HepG2 (cell line): ENCODE measurements around the gene UBAC1. TPM values are rescaled to one million over a fixed set of nuclear protein-coding genes. Genes with fewer than 3 reads are reported as not detected.

Experiments
- ATF4 ChIP-seq, 2 experiments: fragments of 450-650 bp in 1 of 2; sonication (generic) in 1 of 2; formaldehyde crosslinking; IDR thresholded peaks; 2 replicates each; pipeline versions ENCODE4 v1.5.0 to v1.8.0; 2020 to 2022; ENCODE audit warnings: mild to moderate bottlenecking in 1 of 2, missing genetic modification reagents in 1 of 2
- ATM ChIP-seq: fragments of 450-650 bp; IDR thresholded peaks from 2 replicates; pipeline ENCODE4 v1.7.1; 2017; ENCODE audit warnings: mild to moderate bottlenecking, borderline replicate concordance
- CREB1 ChIP-seq, 2 experiments: fragments of 450-650 bp in 1 of 2; IDR thresholded peaks; 2 replicates each; pipeline ENCODE4 v1.6.1; 2016 to 2017; ENCODE audit warnings: control low read depth in 1 of 2, mild to moderate bottlenecking in 1 of 2, missing compliant biosample characterization in 1 of 2, missing genetic modification characterization in 1 of 2
- HCFC1 ChIP-seq: fragments of 150-350 bp; IDR thresholded peaks from 2 replicates; pipeline ENCODE4 v1.6.1; 2014; ENCODE audit warnings: low read depth, low read length
- JUNB ChIP-seq: sonication (generic); formaldehyde crosslinking; IDR thresholded peaks from 2 replicates; pipeline ENCODE4 v1.8.0; 2022; ENCODE audit warnings: missing genetic modification reagents, mild to moderate bottlenecking, borderline replicate concordance
- KAT8 ChIP-seq: IDR thresholded peaks from 2 replicates; pipeline ENCODE4 v1.6.1; 2016; ENCODE audit warnings: missing genetic modification reagents, missing compliant biosample characterization
- MAFK ChIP-seq, 2 experiments: IDR thresholded peaks in 1 of 2; conservative IDR thresholded peaks in 1 of 2; 2 replicates each; pipeline ENCODE4 v1.6.1; 2011; ENCODE audit warnings: improper control_type of control experiment in 2 of 2, low read length in 2 of 2
- MEIS1 ChIP-seq: sonication (generic); formaldehyde crosslinking; IDR thresholded peaks from 2 replicates; pipeline ENCODE4 v1.9.0; 2021; ENCODE audit warnings: mild to moderate bottlenecking, missing genetic modification reagents, moderate library complexity, borderline replicate concordance
- NONO ChIP-seq, 2 experiments: fragments of 450-650 bp in 1 of 2; sonication (generic) in 1 of 2; formaldehyde crosslinking in 1 of 2; IDR thresholded peaks in 1 of 2; conservative IDR thresholded peaks in 1 of 2; 2 replicates each; pipeline versions ENCODE4 v1.6.1 to v1.8.0; 2017 to 2022; ENCODE audit warnings: mild to moderate bottlenecking in 1 of 2, missing genetic modification reagents in 1 of 2, moderate library complexity in 1 of 2
- PHB2 ChIP-seq: fragments of 450-650 bp; IDR thresholded peaks from 2 replicates; pipeline ENCODE4 v1.6.1; 2018; ENCODE audit not compliant: partially characterized antibody
- PITX1 ChIP-seq: sonication (generic); formaldehyde crosslinking; IDR thresholded peaks from 2 replicates; pipeline ENCODE4 v1.5.1; 2020; ENCODE audit warnings: mild to moderate bottlenecking, missing genetic modification reagents
- RBFOX2 ChIP-seq: fragments of 200-400 bp; formaldehyde crosslinking; IDR thresholded peaks from 2 replicates; pipeline ENCODE4 v1.6.1; 2017; ENCODE audit warnings: low read depth, mild to moderate bottlenecking, low read length
- RBM39 ChIP-seq: fragments of 200-400 bp; formaldehyde crosslinking; IDR thresholded peaks from one replicate; pipeline ENCODE4 v1.6.1; 2018; ENCODE audit warnings: antibody characterized with exemption, mild to moderate bottlenecking, low read depth, low read length; ENCODE audit not compliant: poor library complexity, severe bottlenecking
- SKI ChIP-seq: fragments of 450-650 bp; IDR thresholded peaks from one replicate; pipeline ENCODE4 v1.6.1; 2018; ENCODE audit warnings: mild to moderate bottlenecking; ENCODE audit not compliant: partially characterized antibody
- SMAD1 ChIP-seq: sonication (generic); formaldehyde crosslinking; IDR thresholded peaks from 2 replicates; pipeline ENCODE4 v1.4.0; 2020; ENCODE audit warnings: missing genetic modification reagents, low read depth, mild to moderate bottlenecking, borderline replicate concordance
- SP2 ChIP-seq: sonication (generic); formaldehyde crosslinking; IDR thresholded peaks from 2 replicates; pipeline ENCODE4 v1.5.1; 2020; ENCODE audit warnings: mild to moderate bottlenecking, missing genetic modification reagents
- SYNCRIP ChIP-seq: fragments of 200-400 bp; formaldehyde crosslinking; IDR thresholded peaks from 2 replicates; pipeline ENCODE4 v1.6.1; 2018; ENCODE audit warnings: mild to moderate bottlenecking, low read depth, low read length; ENCODE audit not compliant: insufficient read depth
- TAF15 ChIP-seq: fragments of 200-400 bp; formaldehyde crosslinking; IDR thresholded peaks from one replicate; pipeline ENCODE4 v1.6.1; 2018; ENCODE audit warnings: mild to moderate bottlenecking, low read depth, low read length; ENCODE audit not compliant: poor library complexity, severe bottlenecking
- ZFP36 ChIP-seq: fragments of 150-350 bp; IDR thresholded peaks from 2 replicates; pipeline ENCODE4 v1.6.1; 2018; ENCODE audit warnings: borderline replicate concordance, low read length, low read depth; ENCODE audit not compliant: partially characterized antibody
- ZFP82 ChIP-seq: sonication (generic); formaldehyde crosslinking; IDR thresholded peaks from 2 replicates; pipeline ENCODE4 v1.5.1; 2020; ENCODE audit warnings: mild to moderate bottlenecking, missing genetic modification reagents, borderline replicate concordance
- ZNF253 ChIP-seq: sonication (generic); formaldehyde crosslinking; IDR thresholded peaks from 2 replicates; pipeline ENCODE4 v1.8.0; 2022; ENCODE audit warnings: mild to moderate bottlenecking, missing genetic modification reagents, borderline replicate concordance
- ZNF546 ChIP-seq: sonication (generic); formaldehyde crosslinking; conservative IDR thresholded peaks from 2 replicates; pipeline ENCODE4 v1.8.1; 2023; ENCODE audit warnings: mild to moderate bottlenecking, missing genetic modification reagents
- ZNF619 ChIP-seq: sonication (generic); formaldehyde crosslinking; IDR thresholded peaks from 2 replicates; pipeline ENCODE4 v1.4.0; 2020; ENCODE audit warnings: mild to moderate bottlenecking, missing genetic modification reagents
- ZNF704 ChIP-seq: sonication (generic); formaldehyde crosslinking; IDR thresholded peaks from 2 replicates; pipeline ENCODE4 v1.8.1; 2023; ENCODE audit warnings: mild to moderate bottlenecking, inconsistent platforms, moderate library complexity, missing genetic modification reagents, borderline replicate concordance
- ZNF740 ChIP-seq: sonication (generic); formaldehyde crosslinking; IDR thresholded peaks from 2 replicates; pipeline ENCODE4 v1.4.0; 2020; ENCODE audit warnings: missing genetic modification reagents
- ZNF746 ChIP-seq: sonication (generic); formaldehyde crosslinking; IDR thresholded peaks from 2 replicates; pipeline ENCODE4 v1.8.0; 2022; ENCODE audit warnings: mild to moderate bottlenecking, missing genetic modification reagents
- ZSCAN25 ChIP-seq: sonication (generic); formaldehyde crosslinking; IDR thresholded peaks from 2 replicates; pipeline ENCODE4 v1.8.0; 2022; ENCODE audit warnings: mild to moderate bottlenecking, missing genetic modification reagents
- polyA plus RNA-seq, 8 experiments: library from polyadenylated mRNA; depleted of rRNA in 3 of 8; stranded (reverse) in 7 of 8; unstranded in 1 of 8; fragments of >200 nt; fragmentation: Illumina TruSeq in 4 of 8; extraction: Trizol in 4 of 8; gene quantifications; 2 replicates each; pipeline versions ENCODE4 v1.2.1 to v1.2.3, GENCODE V29; 2011 to 2016; ENCODE audit warnings: low read depth in 4 of 8, missing spikeins in 1 of 8, mixed read lengths in 1 of 8; ENCODE audit not compliant: insufficient read depth in 1 of 8
- total RNA-seq, 5 experiments: library from RNA; depleted of rRNA; stranded (reverse); fragments of >200 nt; fragmentation: Illumina TruSeq; extraction: Trizol; gene quantifications; 2 replicates each; pipeline ENCODE4 v1.2.3, GENCODE V29; 2016; ENCODE audit warnings: low read depth in 1 of 5

UBAC1 gene
- total and polyA plus RNA-seq, 2 of the 13 experiments (the other 11 are each of a cell fraction or from before 2014, with no cell fraction given): 32.2 to 34.1 TPM

- TF ChIP-seq ZNF746 (CRISPR knock-in tag) (no peak; the same call in 1 of the 2 replicates), ZNF704 (no peak), JUNB (CRISPR knock-in tag) (no peak), SYNCRIP (no peak), SP2 (CRISPR knock-in tag) (no peak), ZNF546 (CRISPR knock-in tag) (peak; percentile 25; the same call in 1 of the 2 replicates), ZSCAN25 (CRISPR knock-in tag) (0 out of 2 replicates have a peak, but pooled peaks have one; percentile 7), HCFC1 (no peak), SKI (no peak), ATF4 (CRISPR knock-in tag; IDR thresholded peaks at IDR 0.05) (no peak), TAF15 (no peak), ZFP82 (CRISPR knock-in tag) (no peak), ZNF740 (CRISPR knock-in tag) (no peak; the same call in 1 of the 2 replicates), ZNF253 (CRISPR knock-in tag) (no peak), ZFP36 (no peak), CREB1 (IDR thresholded peaks at IDR 0.05) (no peak), CREB1 (CRISPR knock-in tag; IDR thresholded peaks at IDR 0.05) (no peak), NONO (IDR thresholded peaks at IDR 0.05) (no peak), NONO (CRISPR knock-in tag; conservative IDR thresholded peaks at IDR 0.05) (0 out of 2 replicates have a peak, but pooled peaks have one; percentile 21), SMAD1 (CRISPR knock-in tag) (no peak), PHB2 (no peak), MAFK (conservative IDR thresholded peaks at IDR 0.05 in 1 of 2, IDR thresholded peaks at IDR 0.05 in 1 of 2; ENCODE audit: low read length in 2 of 2) (no peak), RBFOX2 (no peak), MEIS1 (CRISPR knock-in tag) (no peak), RBM39 (no peak), ZNF619 (CRISPR knock-in tag) (no peak), PITX1 (CRISPR knock-in tag) (no peak; the same call in 1 of the 2 replicates), ATM (no peak), KAT8 (CRISPR knock-in tag) (no peak)
These were observed 33.5 kb upstream of the UBAC1 start (continued) for GRCh38 chr9:135994501-135995192.
